WTC11 (cell line): ENCODE measurements around the gene UNC13C. TPM values are rescaled to one million over a fixed set of nuclear protein-coding genes. Genes with fewer than 3 reads are reported as not detected.

Source experiments
- ATAC-seq: fragments of 200-7000 bp; cut with Tn5 transposase; 2 replicates; pipeline ENCODE4 v1.10.0; 2021; ENCODE audit warnings: mild to moderate bottlenecking, moderate library complexity
- CTCF ChIA-PET: fragments of 300-600 bp; sonication (Branson Sonifier 250); formaldehyde crosslinking; loops from one replicate; lab custom pipeline; 2021; ENCODE audit warnings: antibody characterized with exemption; lab: Charles Lee
- POLR2A ChIA-PET: fragments of 350-600 bp; sonication (Branson Sonifier 250); formaldehyde crosslinking; loops from one replicate; lab custom pipeline; 2021; ENCODE audit warnings: antibody characterized with exemption; lab: Charles Lee
- DNase-seq: peaks from one replicate; pipeline ENCODE4 v3.0.0; 2021; ENCODE audit warnings: low spot score
- H3K27ac Mint-ChIP-seq: 2 replicates; pipeline ENCODE4 v1.8.0; 2021; ENCODE audit warnings: mixed read lengths
- H3K27me3 Mint-ChIP-seq: 2 replicates; pipeline ENCODE4 v1.8.0; 2021; ENCODE audit warnings: low read depth, mild to moderate bottlenecking, moderate library complexity, mixed read lengths
- H3K36me3 Mint-ChIP-seq: 2 replicates; pipeline ENCODE4 v1.8.0; 2021; ENCODE audit warnings: mixed read lengths
- H3K4me1 Mint-ChIP-seq: 2 replicates; pipeline ENCODE4 v1.8.0; 2022; ENCODE audit warnings: mixed read lengths
- H3K4me3 Mint-ChIP-seq: 2 replicates; pipeline ENCODE4 v1.8.0; 2021; ENCODE audit warnings: mild to moderate bottlenecking, moderate library complexity, mixed read lengths
- H3K9me3 Mint-ChIP-seq: 2 replicates; pipeline ENCODE4 v1.8.0; 2021; ENCODE audit warnings: mixed read lengths
- ATF6 ChIP-seq: sonication (generic); formaldehyde crosslinking; IDR thresholded peaks from 2 replicates; pipeline ENCODE4 v1.8.1; 2023; ENCODE audit warnings: mild to moderate bottlenecking, missing genetic modification reagents
- CDX4 ChIP-seq: fragments of 250-450 bp; sonication (Bioruptor Pico); IDR thresholded peaks from 2 replicates; pipeline ENCODE4 v1.9.0; 2021; ENCODE audit warnings: moderate library complexity, mild to moderate bottlenecking, inconsistent platforms, borderline replicate concordance
- EMX1 ChIP-seq: fragments of 250-450 bp; sonication (Bioruptor Pico); IDR thresholded peaks from 2 replicates; pipeline ENCODE4 v1.8.0; 2021; ENCODE audit warnings: mild to moderate bottlenecking
- FOXK1 ChIP-seq: sonication (generic); formaldehyde crosslinking; IDR thresholded peaks from 2 replicates; pipeline ENCODE4 v1.8.0; 2022; ENCODE audit warnings: mild to moderate bottlenecking, moderate library complexity, missing genetic modification reagents
- GRHL2 ChIP-seq: fragments of 250-450 bp; sonication (Bioruptor Pico); IDR thresholded peaks from 2 replicates; pipeline ENCODE4 v1.8.0; 2022; ENCODE audit warnings: mild to moderate bottlenecking, moderate library complexity; ENCODE audit not compliant: insufficient replicate concordance, severe bottlenecking
- GTF2I ChIP-seq: fragments of 250-450 bp; sonication (Bioruptor Pico); conservative IDR thresholded peaks from 2 replicates; pipeline ENCODE4 v1.4.0; 2021; ENCODE audit warnings: mild to moderate bottlenecking
- MAX ChIP-seq: sonication (generic); formaldehyde crosslinking; IDR thresholded peaks from 2 replicates; pipeline ENCODE4 v1.8.0; 2022; ENCODE audit warnings: mild to moderate bottlenecking, missing genetic modification reagents
- MYBL2 ChIP-seq: sonication (generic); formaldehyde crosslinking; IDR thresholded peaks from 2 replicates; pipeline ENCODE4 v1.8.1; 2023; ENCODE audit warnings: mild to moderate bottlenecking, moderate library complexity, missing genetic modification reagents
- NFE2L1 ChIP-seq: sonication (generic); formaldehyde crosslinking; IDR thresholded peaks from 2 replicates; pipeline ENCODE4 v1.8.1; 2023; ENCODE audit warnings: missing genetic modification reagents
- NR1H2 ChIP-seq: sonication (generic); formaldehyde crosslinking; IDR thresholded peaks from 2 replicates; pipeline ENCODE4 v1.9.0; 2021; ENCODE audit warnings: mild to moderate bottlenecking, moderate library complexity, missing genetic modification reagents
- NR2C2 ChIP-seq: sonication (generic); formaldehyde crosslinking; IDR thresholded peaks from 2 replicates; pipeline ENCODE4 v1.8.0; 2022; ENCODE audit warnings: mild to moderate bottlenecking, missing genetic modification reagents
- NR3C1 ChIP-seq: sonication (generic); formaldehyde crosslinking; conservative IDR thresholded peaks from 2 replicates; pipeline ENCODE4 v1.8.1; 2023; ENCODE audit warnings: low read depth, mild to moderate bottlenecking, missing genetic modification reagents
- PRDM15 ChIP-seq: sonication (generic); formaldehyde crosslinking; IDR thresholded peaks from 2 replicates; pipeline ENCODE4 v1.8.0; 2022; ENCODE audit warnings: missing genetic modification reagents
- ZSCAN18 ChIP-seq: fragments of 250-450 bp; sonication (Bioruptor Pico); IDR thresholded peaks from 2 replicates; pipeline ENCODE4 v2.1.2; 2022; ENCODE audit warnings: mild to moderate bottlenecking, moderate library complexity
- total RNA-seq: library from RNA; stranded (reverse); gene quantifications from 3 replicates; pipeline ENCODE4 v1.2.3, GENCODE V29; 2021
- TF ChIP-seq, protein P1 (sequence below): sonication (generic); formaldehyde crosslinking; IDR thresholded peaks from 2 replicates; pipeline ENCODE4 v1.8.0; 2022; ENCODE audit warnings: mild to moderate bottlenecking, missing genetic modification reagents
- TF ChIP-seq, protein P2 (sequence below): sonication (generic); formaldehyde crosslinking; IDR thresholded peaks from 2 replicates; pipeline ENCODE4 v1.8.1; 2022; ENCODE audit warnings: low read depth, missing genetic modification reagents, borderline replicate concordance

The UNC13C gene
- total RNA-seq, 1 experiment from 2014 or later, result 0.07 TPM

- no peak for DNase-seq
- CTCF ChIA-PET, result no interaction called here
Measured at GRCh38 chr15:53955396-53955795, 22.8 kb upstream of the UNC13C start.

More at GRCh38 chr15:53955396-53955795, 22.8 kb upstream of the UNC13C start:
- POLR2A ChIA-PET, result no interaction called here
- TF ChIP-seq PRDM15 (CRISPR knock-in tag) (no peak), MYBL2 (CRISPR knock-in tag) (no peak), FOXK1 (CRISPR knock-in tag) (no peak), NR2C2 (no peak), ZSCAN18 (CRISPR knock-in tag) (no peak), GTF2I (CRISPR knock-in tag) (no peak), ATF6 (no peak), NR3C1 (CRISPR knock-in tag) (no peak), CDX4 (CRISPR knock-in tag) (no peak), NFE2L1 (CRISPR knock-in tag) (no peak), EMX1 (CRISPR knock-in tag) (no peak), MAX (no peak), NR1H2 (CRISPR knock-in tag) (no peak), GRHL2 (CRISPR knock-in tag) (no peak)
- TF ChIP-seq, protein P1, sequence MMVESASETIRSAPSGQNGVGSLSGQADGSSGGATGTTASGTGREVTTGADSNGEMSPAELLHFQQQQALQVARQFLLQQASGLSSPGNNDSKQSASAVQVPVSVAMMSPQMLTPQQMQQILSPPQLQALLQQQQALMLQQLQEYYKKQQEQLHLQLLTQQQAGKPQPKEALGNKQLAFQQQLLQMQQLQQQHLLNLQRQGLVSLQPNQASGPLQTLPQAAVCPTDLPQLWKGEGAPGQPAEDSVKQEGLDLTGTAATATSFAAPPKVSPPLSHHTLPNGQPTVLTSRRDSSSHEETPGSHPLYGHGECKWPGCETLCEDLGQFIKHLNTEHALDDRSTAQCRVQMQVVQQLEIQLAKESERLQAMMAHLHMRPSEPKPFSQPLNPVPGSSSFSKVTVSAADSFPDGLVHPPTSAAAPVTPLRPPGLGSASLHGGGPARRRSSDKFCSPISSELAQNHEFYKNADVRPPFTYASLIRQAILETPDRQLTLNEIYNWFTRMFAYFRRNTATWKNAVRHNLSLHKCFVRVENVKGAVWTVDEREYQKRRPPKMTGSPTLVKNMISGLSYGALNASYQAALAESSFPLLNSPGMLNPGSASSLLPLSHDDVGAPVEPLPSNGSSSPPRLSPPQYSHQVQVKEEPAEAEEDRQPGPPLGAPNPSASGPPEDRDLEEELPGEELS (CRISPR knock-in tag), result no peak
- TF ChIP-seq, protein P2, sequence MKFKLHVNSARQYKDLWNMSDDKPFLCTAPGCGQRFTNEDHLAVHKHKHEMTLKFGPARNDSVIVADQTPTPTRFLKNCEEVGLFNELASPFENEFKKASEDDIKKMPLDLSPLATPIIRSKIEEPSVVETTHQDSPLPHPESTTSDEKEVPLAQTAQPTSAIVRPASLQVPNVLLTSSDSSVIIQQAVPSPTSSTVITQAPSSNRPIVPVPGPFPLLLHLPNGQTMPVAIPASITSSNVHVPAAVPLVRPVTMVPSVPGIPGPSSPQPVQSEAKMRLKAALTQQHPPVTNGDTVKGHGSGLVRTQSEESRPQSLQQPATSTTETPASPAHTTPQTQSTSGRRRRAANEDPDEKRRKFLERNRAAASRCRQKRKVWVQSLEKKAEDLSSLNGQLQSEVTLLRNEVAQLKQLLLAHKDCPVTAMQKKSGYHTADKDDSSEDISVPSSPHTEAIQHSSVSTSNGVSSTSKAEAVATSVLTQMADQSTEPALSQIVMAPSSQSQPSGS (CRISPR knock-in tag), result no peak
- H3K9me3 Mint-ChIP-seq, result no peaks in the 10 kb centered on the region
- ATAC-seq, result no peak
- no peak overlapping the region for H3K27ac Mint-ChIP-seq
- no peaks in the 10 kb centered on the region for H3K36me3 Mint-ChIP-seq
- H3K27me3 Mint-ChIP-seq, result no peaks in the 10 kb centered on the region
- H3K4me1 Mint-ChIP-seq, result peaks cover 17% of the 10 kb centered on the region
- H3K4me3 Mint-ChIP-seq, result no peak overlapping the region
